ENCODE measurements around the gene CNOT4.

Gene CNOT4

DNA sequence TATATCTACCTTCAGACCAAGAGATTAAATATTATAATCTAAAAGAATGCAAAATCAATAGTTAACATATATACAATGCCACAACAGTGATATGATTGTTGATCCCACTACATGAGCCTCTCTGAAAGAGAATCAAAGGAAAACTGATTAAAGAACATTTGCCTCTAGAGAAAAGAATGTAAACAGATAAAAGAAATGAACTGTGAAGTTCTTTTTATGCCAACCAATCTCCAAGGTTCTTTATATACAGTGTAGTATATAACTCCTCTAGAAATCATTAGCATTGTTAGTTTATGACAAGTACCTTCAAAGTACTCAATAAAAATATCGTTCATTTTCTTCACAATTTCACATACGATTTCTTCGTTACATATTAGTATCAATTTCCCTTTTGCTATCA, 20.1 kb downstream of the CNOT4 start:
- Histone ChIP-seq H2AFZ (ENCODE audit: low read depth, low read length) (no peak overlapping the region), H3K36me3 (replicated peaks; ENCODE audit: low read depth, low read length) (no peaks in the 10 kb centered on the region), H4K20me1 (ENCODE audit: insufficient read depth, low read length) (peaks cover 59% of the 10 kb centered on the region), H3K4me1 (ENCODE audit: low read length) (no peaks in the 10 kb centered on the region), H3K27ac (ENCODE audit: low read length) (no peak overlapping the region), H3K27me3 (ENCODE audit: low read depth, low read length) (no peaks in the 10 kb centered on the region), H3K9ac (ENCODE audit: low read length) (no peak overlapping the region), H3K4me3 (ENCODE audit: low read length) (no peak overlapping the region), H3K9me3 (ENCODE audit: insufficient read depth, low read length) (no peaks in the 10 kb centered on the region), H3K79me2 (ENCODE audit: low read length) (peaks cover 82% of the 10 kb centered on the region), H3K4me2 (ENCODE audit: low read length) (no peak overlapping the region)
- TF ChIP-seq, protein P1, sequence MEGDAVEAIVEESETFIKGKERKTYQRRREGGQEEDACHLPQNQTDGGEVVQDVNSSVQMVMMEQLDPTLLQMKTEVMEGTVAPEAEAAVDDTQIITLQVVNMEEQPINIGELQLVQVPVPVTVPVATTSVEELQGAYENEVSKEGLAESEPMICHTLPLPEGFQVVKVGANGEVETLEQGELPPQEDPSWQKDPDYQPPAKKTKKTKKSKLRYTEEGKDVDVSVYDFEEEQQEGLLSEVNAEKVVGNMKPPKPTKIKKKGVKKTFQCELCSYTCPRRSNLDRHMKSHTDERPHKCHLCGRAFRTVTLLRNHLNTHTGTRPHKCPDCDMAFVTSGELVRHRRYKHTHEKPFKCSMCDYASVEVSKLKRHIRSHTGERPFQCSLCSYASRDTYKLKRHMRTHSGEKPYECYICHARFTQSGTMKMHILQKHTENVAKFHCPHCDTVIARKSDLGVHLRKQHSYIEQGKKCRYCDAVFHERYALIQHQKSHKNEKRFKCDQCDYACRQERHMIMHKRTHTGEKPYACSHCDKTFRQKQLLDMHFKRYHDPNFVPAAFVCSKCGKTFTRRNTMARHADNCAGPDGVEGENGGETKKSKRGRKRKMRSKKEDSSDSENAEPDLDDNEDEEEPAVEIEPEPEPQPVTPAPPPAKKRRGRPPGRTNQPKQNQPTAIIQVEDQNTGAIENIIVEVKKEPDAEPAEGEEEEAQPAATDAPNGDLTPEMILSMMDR (IDR thresholded peaks at IDR 0.05; ENCODE audit: low read depth, low read length), result no peak
- no peak for TF ChIP-seq EZH2phosphoT487 (IDR thresholded peaks at IDR 0.05; ENCODE audit: low read depth)

GRCh38 chr7:135486261-135486920, 23.5 kb downstream of the CNOT4 start:
- TF ChIP-seq EZH2phosphoT487 (IDR thresholded peaks at IDR 0.05; ENCODE audit: low read depth), result no peak
- TF ChIP-seq, protein P1 (IDR thresholded peaks at IDR 0.05; ENCODE audit: low read depth, low read length), result no peak
- no peaks in the 10 kb centered on the region for H3K9me3 ChIP-seq (ENCODE audit: insufficient read depth, low read length)
- H3K4me1 ChIP-seq (ENCODE audit: low read length), result no peaks in the 10 kb centered on the region
- H3K4me2 ChIP-seq (ENCODE audit: low read length), result no peak overlapping the region
- H3K36me3 ChIP-seq (replicated peaks; ENCODE audit: low read depth, low read length), result no peaks in the 10 kb centered on the region
- no peak overlapping the region for H3K4me3 ChIP-seq (ENCODE audit: low read length)
- peaks cover 70% of the 10 kb centered on the region for H3K79me2 ChIP-seq (ENCODE audit: low read length)
- H3K27me3 ChIP-seq (ENCODE audit: low read depth, low read length), result no peaks in the 10 kb centered on the region
- no peak overlapping the region for H3K9ac ChIP-seq (ENCODE audit: low read length)
- H2AFZ ChIP-seq (ENCODE audit: low read depth, low read length), result no peak overlapping the region
- no peak overlapping the region for H3K27ac ChIP-seq (ENCODE audit: low read length)
- peaks cover 47% of the 10 kb centered on the region for H4K20me1 ChIP-seq (ENCODE audit: insufficient read depth, low read length)

DNA sequence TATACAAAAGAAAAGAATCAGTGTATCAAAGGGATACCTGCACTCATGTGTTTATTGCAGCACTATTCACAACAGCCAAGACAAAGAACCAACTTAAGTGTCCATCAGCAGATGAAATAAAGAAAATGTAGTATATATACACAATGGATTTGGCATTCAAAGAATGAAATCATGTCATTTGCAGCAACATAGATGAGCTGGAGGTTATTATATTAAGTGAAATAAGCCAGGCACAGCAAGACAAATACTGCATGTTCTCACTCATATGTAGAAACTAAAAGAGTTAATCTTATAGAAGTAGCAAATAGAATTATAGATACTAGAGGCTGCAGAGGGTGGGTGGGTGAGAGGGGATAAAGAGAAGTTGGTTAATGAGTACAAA, 28.3 kb downstream of the CNOT4 start:
- Histone ChIP-seq H4K20me1 (ENCODE audit: insufficient read depth, low read length) (peaks cover 41% of the 10 kb centered on the region), H3K36me3 (replicated peaks; ENCODE audit: low read depth, low read length) (no peaks in the 10 kb centered on the region), H3K79me2 (ENCODE audit: low read length) (peaks cover 56% of the 10 kb centered on the region), H3K4me3 (ENCODE audit: low read length) (no peak overlapping the region), H3K27ac (ENCODE audit: low read length) (no peak overlapping the region), H3K9me3 (ENCODE audit: insufficient read depth, low read length) (no peaks in the 10 kb centered on the region), H3K27me3 (ENCODE audit: low read depth, low read length) (no peaks in the 10 kb centered on the region), H3K4me2 (ENCODE audit: low read length) (no peak overlapping the region), H2AFZ (ENCODE audit: low read depth, low read length) (no peak overlapping the region), H3K9ac (ENCODE audit: low read length) (no peak overlapping the region), H3K4me1 (ENCODE audit: low read length) (no peaks in the 10 kb centered on the region)
- no peak for TF ChIP-seq EZH2phosphoT487 (IDR thresholded peaks at IDR 0.05; ENCODE audit: low read depth)
- TF ChIP-seq, protein P1 (IDR thresholded peaks at IDR 0.05; ENCODE audit: low read depth, low read length), result no peak

- H3K4me1 ChIP-seq (ENCODE audit: low read length), result no peaks in the 10 kb centered on the region
- no peak overlapping the region for H2AFZ ChIP-seq (ENCODE audit: low read depth, low read length)
- peaks cover 36% of the 10 kb centered on the region for H4K20me1 ChIP-seq (ENCODE audit: insufficient read depth, low read length)
- no peaks in the 10 kb centered on the region for H3K36me3 ChIP-seq (replicated peaks; ENCODE audit: low read depth, low read length)
- TF ChIP-seq, protein P1 (IDR thresholded peaks at IDR 0.05; ENCODE audit: low read depth, low read length), result no peak
- no peak for TF ChIP-seq EZH2phosphoT487 (IDR thresholded peaks at IDR 0.05; ENCODE audit: low read depth)
- H3K9me3 ChIP-seq (ENCODE audit: insufficient read depth, low read length), result no peaks in the 10 kb centered on the region
- H3K79me2 ChIP-seq (ENCODE audit: low read length), result peaks cover 52% of the 10 kb centered on the region
- H3K27ac ChIP-seq (ENCODE audit: low read length), result no peak overlapping the region
- H3K4me2 ChIP-seq (ENCODE audit: low read length), result no peak overlapping the region
- no peak overlapping the region for H3K4me3 ChIP-seq (ENCODE audit: low read length)
- H3K9ac ChIP-seq (ENCODE audit: low read length), result no peak overlapping the region
- H3K27me3 ChIP-seq (ENCODE audit: low read depth, low read length), result no peaks in the 10 kb centered on the region
Observed at GRCh38 chr7:135480966-135481597, 28.8 kb downstream of the CNOT4 start.
